Liver (tissue), 9 donors: ENCODE results near the gene ACOT7. TPM values are rescaled to one million over a fixed set of nuclear protein-coding genes. Genes with fewer than 3 reads are reported as not detected.

Experiments used
- DNase-seq: peaks from one replicate; pipeline ENCODE4 v3.0.0-alpha.2; 2017; ENCODE audit warnings: low spot score
- H3K27ac ChIP-seq, 2 donors: one replicate each; pipeline ENCODE4 v1.7.0; 2013; ENCODE audit warnings: inconsistent platforms in 2 of 2, low read length in 2 of 2, control low read depth in 1 of 2, low read depth in 1 of 2, mild to moderate bottlenecking in 1 of 2
- H3K27me3 ChIP-seq, 4 donors: one replicate each; pipeline versions ENCODE4 v1.6.1 to v1.7.0; 2013; ENCODE audit warnings: low read length in 3 of 4, inconsistent platforms in 1 of 4, mild to moderate bottlenecking in 1 of 4, moderate library complexity in 1 of 4; ENCODE audit not compliant: control insufficient read depth in 4 of 4, insufficient read depth in 4 of 4
- H3K36me3 ChIP-seq, 4 donors: one replicate each; pipeline versions ENCODE4 v1.6.1 to v1.7.0; 2013; ENCODE audit warnings: low read length in 3 of 4, mild to moderate bottlenecking in 3 of 4, low read depth in 1 of 4, moderate library complexity in 1 of 4; ENCODE audit not compliant: control insufficient read depth in 4 of 4, insufficient read depth in 3 of 4
- H3K4me1 ChIP-seq, 4 donors: one replicate each; pipeline versions ENCODE4 v1.6.1 to v1.7.0; 2013; ENCODE audit warnings: low read length in 3 of 4, mild to moderate bottlenecking in 3 of 4, moderate library complexity in 1 of 4; ENCODE audit not compliant: control insufficient read depth in 4 of 4, insufficient read depth in 4 of 4
- H3K4me3 ChIP-seq, 3 donors: one replicate each; pipeline versions ENCODE4 v1.6.1 to v1.7.0; 2013; ENCODE audit warnings: low read length in 3 of 3, control low read depth in 1 of 3, low read depth in 1 of 3, mild to moderate bottlenecking in 1 of 3
- H3K9ac ChIP-seq, 2 donors: one replicate each; pipeline ENCODE4 v1.7.0; 2013; ENCODE audit warnings: low read length in 2 of 2, mild to moderate bottlenecking in 2 of 2, moderate library complexity in 2 of 2, control low read depth in 1 of 2, low read depth in 1 of 2
- H3K9me3 ChIP-seq, 4 donors: one replicate each; pipeline versions ENCODE4 v1.6.1 to v1.7.0; 2013; ENCODE audit warnings: low read length in 3 of 4; ENCODE audit not compliant: control insufficient read depth in 4 of 4
- EGR1 ChIP-seq, 2 donors: IDR thresholded peaks; 2 replicates each; pipeline ENCODE4 v1.6.1; 2016 to 2018; ENCODE audit warnings: antibody characterized with exemption in 2 of 2, low read depth in 2 of 2
- FOXA2 ChIP-seq: IDR thresholded peaks from 2 replicates; pipeline ENCODE4 v1.6.1; 2016; ENCODE audit warnings: antibody characterized with exemption
- GABPA ChIP-seq, 2 donors: IDR thresholded peaks in 1 of 2; conservative IDR thresholded peaks in 1 of 2; 2 replicates each; pipeline ENCODE4 v1.6.1; 2016; ENCODE audit warnings: antibody characterized with exemption in 2 of 2, mild to moderate bottlenecking in 1 of 2, moderate library complexity in 1 of 2
- HNF4A ChIP-seq, 2 donors: conservative IDR thresholded peaks; 2 replicates each; pipeline ENCODE4 v1.6.1; 2016; ENCODE audit warnings: antibody characterized with exemption in 2 of 2, mild to moderate bottlenecking in 2 of 2
- JUND ChIP-seq, 2 donors: IDR thresholded peaks; 2 replicates each; pipeline ENCODE4 v1.6.1; 2016; ENCODE audit warnings: antibody characterized with exemption in 2 of 2
- NR2F2 ChIP-seq: IDR thresholded peaks from 2 replicates; pipeline ENCODE4 v1.6.1; 2016; ENCODE audit warnings: antibody characterized with exemption
- RAD21 ChIP-seq, 2 donors: IDR thresholded peaks; 2 replicates each; pipeline ENCODE4 v1.6.1; 2016; ENCODE audit warnings: antibody characterized with exemption in 2 of 2, mild to moderate bottlenecking in 2 of 2
- RXRA ChIP-seq, 2 donors: IDR thresholded peaks; 2 replicates each; pipeline ENCODE4 v1.6.1; 2017 to 2018; ENCODE audit warnings: antibody characterized with exemption in 2 of 2, mild to moderate bottlenecking in 1 of 2
- TAF1 ChIP-seq: conservative IDR thresholded peaks from 2 replicates; pipeline ENCODE4 v1.6.1; 2016; ENCODE audit warnings: antibody characterized with exemption, mild to moderate bottlenecking
- YY1 ChIP-seq: IDR thresholded peaks from 2 replicates; pipeline ENCODE4 v1.6.1; 2016; ENCODE audit warnings: antibody characterized with exemption, mild to moderate bottlenecking
- WGBS: extraction: QIAGEN DNeasy Blood & Tissue Kit; methylation state at CpG from one replicate; pipeline ENCODE4 v1.1.7; 2013; 5-methylcytosine and 5-hydroxymethylcytosine counted together
- polyA plus RNA-seq, 2 donors: library from polyadenylated mRNA; stranded (reverse) in 1 of 2; unstranded in 1 of 2; fragments of 200-250 nt in 1 of 2; fragments of >200 nt in 1 of 2; fragmentation: Nextera tagmentation in 1 of 2; extraction: Ambion mirVana in 1 of 2; gene quantifications; one replicate each; pipeline versions ENCODE4 v1.2.1 to v1.2.3, GENCODE V29; 2013 to 2015
- total RNA-seq, 2 donors: library from RNA; depleted of rRNA; stranded (reverse); fragments of >200 nt; gene quantifications; one replicate each; pipeline ENCODE4 v1.2.3, GENCODE V29; 2014
- TF ChIP-seq, protein P1 (sequence below): IDR thresholded peaks from 2 replicates; pipeline ENCODE4 v1.6.1; 2016; ENCODE audit warnings: antibody characterized with exemption
- TF ChIP-seq, protein P2 (sequence below): fragments of 150-350 bp; IDR thresholded peaks from 2 replicates; pipeline ENCODE4 v1.5.1; 2017; ENCODE audit warnings: improper control_type of control experiment, low read depth, low read length; ENCODE audit not compliant: missing input control
- TF ChIP-seq, protein P3 (sequence below): IDR thresholded peaks from 2 replicates; pipeline ENCODE4 v1.6.1; 2016; ENCODE audit warnings: antibody characterized with exemption, mild to moderate bottlenecking
- donor health status: healthy.
- donor health status: healthy.
- donor health status: healthy.
- donor health status: healthy.
- donor health status: healthy.

The ACOT7 gene
- total and polyA plus RNA-seq, 4 donors, result 8.7 to 14.4 (median 10.4) TPM

DNA sequence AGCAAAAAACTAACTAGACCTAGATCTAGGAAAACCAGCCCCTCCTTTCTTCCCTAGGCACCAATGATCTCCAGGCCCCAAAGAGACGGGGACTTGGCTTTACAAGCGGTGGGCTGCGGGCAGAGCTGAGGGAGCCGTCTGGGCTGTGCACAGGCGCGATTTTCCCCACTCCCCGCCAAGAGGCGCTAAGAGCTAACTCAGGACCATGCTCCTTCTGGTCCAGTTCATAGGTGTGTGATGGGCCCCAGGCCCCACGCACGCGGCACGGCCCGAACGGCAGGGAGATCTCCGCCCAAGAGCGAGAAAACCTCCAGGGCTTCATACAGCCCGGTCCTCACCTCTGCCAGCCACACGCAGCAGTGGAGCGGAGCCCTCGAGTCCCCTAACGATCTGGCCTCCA lies 125.2 kb downstream of the ACOT7 start (continued):
- TF ChIP-seq, protein P1, sequence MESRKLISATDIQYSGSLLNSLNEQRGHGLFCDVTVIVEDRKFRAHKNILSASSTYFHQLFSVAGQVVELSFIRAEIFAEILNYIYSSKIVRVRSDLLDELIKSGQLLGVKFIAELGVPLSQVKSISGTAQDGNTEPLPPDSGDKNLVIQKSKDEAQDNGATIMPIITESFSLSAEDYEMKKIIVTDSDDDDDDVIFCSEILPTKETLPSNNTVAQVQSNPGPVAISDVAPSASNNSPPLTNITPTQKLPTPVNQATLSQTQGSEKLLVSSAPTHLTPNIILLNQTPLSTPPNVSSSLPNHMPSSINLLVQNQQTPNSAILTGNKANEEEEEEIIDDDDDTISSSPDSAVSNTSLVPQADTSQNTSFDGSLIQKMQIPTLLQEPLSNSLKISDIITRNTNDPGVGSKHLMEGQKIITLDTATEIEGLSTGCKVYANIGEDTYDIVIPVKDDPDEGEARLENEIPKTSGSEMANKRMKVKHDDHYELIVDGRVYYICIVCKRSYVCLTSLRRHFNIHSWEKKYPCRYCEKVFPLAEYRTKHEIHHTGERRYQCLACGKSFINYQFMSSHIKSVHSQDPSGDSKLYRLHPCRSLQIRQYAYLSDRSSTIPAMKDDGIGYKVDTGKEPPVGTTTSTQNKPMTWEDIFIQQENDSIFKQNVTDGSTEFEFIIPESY, result no peak
- TF ChIP-seq RAD21 (IDR thresholded peaks at IDR 0.05), result no peak
- TF ChIP-seq GABPA (IDR thresholded peaks at IDR 0.05 in 1 of 2, conservative IDR thresholded peaks at IDR 0.05 in 1 of 2), result no peak
- TF ChIP-seq, protein P2, sequence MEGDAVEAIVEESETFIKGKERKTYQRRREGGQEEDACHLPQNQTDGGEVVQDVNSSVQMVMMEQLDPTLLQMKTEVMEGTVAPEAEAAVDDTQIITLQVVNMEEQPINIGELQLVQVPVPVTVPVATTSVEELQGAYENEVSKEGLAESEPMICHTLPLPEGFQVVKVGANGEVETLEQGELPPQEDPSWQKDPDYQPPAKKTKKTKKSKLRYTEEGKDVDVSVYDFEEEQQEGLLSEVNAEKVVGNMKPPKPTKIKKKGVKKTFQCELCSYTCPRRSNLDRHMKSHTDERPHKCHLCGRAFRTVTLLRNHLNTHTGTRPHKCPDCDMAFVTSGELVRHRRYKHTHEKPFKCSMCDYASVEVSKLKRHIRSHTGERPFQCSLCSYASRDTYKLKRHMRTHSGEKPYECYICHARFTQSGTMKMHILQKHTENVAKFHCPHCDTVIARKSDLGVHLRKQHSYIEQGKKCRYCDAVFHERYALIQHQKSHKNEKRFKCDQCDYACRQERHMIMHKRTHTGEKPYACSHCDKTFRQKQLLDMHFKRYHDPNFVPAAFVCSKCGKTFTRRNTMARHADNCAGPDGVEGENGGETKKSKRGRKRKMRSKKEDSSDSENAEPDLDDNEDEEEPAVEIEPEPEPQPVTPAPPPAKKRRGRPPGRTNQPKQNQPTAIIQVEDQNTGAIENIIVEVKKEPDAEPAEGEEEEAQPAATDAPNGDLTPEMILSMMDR, result no peak

DNA sequence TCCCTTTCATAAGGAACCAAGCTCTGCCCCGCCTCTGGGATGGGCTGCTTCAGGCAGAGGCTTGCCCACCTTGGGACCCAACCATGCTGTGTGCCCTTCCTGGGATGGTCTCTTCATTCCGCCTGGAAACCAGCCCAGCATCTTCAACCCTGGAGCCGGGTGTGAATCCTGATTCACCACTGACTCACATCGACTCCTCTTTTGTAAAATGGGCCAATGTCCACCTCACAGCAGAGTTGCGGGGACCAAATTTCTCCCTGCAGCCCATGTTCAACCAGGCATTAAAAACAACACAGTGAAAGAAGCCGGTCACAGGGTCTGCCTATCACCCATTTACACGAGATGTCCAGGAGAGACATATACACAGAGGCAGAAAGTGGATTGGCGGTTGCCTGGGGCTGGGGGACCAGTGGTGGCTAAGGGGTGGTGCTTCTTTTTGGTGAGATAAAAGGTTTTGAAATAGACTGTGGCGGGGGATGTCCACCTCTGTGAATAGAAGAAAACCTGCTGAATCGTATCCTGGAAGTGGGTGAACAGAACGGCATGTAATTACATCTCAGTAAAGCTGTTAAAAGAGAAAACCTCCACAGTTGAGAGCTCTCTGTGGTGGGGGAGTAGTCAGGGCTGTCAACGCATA lies 125.8 kb downstream of the ACOT7 start:
- no peak overlapping the region for H3K4me3 ChIP-seq
- H3K4me1 ChIP-seq, result no peaks in the 10 kb centered on the region
- H3K36me3 ChIP-seq, result no peaks in the 10 kb centered on the region
- no peak for TF ChIP-seq EGR1 (IDR thresholded peaks at IDR 0.05; ENCODE audit: low read depth in 2 of 2)
- no peak for TF ChIP-seq JUND (IDR thresholded peaks at IDR 0.05)
- no peak for TF ChIP-seq HNF4A (conservative IDR thresholded peaks at IDR 0.05)
- no peak for TF ChIP-seq RXRA (IDR thresholded peaks at IDR 0.05)
- no peak for TF ChIP-seq FOXA2
- no peak for TF ChIP-seq TAF1
- TF ChIP-seq, protein P2, result no peak
- no peak for TF ChIP-seq YY1
- TF ChIP-seq, protein P3, sequence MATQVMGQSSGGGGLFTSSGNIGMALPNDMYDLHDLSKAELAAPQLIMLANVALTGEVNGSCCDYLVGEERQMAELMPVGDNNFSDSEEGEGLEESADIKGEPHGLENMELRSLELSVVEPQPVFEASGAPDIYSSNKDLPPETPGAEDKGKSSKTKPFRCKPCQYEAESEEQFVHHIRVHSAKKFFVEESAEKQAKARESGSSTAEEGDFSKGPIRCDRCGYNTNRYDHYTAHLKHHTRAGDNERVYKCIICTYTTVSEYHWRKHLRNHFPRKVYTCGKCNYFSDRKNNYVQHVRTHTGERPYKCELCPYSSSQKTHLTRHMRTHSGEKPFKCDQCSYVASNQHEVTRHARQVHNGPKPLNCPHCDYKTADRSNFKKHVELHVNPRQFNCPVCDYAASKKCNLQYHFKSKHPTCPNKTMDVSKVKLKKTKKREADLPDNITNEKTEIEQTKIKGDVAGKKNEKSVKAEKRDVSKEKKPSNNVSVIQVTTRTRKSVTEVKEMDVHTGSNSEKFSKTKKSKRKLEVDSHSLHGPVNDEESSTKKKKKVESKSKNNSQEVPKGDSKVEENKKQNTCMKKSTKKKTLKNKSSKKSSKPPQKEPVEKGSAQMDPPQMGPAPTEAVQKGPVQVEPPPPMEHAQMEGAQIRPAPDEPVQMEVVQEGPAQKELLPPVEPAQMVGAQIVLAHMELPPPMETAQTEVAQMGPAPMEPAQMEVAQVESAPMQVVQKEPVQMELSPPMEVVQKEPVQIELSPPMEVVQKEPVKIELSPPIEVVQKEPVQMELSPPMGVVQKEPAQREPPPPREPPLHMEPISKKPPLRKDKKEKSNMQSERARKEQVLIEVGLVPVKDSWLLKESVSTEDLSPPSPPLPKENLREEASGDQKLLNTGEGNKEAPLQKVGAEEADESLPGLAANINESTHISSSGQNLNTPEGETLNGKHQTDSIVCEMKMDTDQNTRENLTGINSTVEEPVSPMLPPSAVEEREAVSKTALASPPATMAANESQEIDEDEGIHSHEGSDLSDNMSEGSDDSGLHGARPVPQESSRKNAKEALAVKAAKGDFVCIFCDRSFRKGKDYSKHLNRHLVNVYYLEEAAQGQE, result no peak
- no peak for TF ChIP-seq NR2F2
- no peak overlapping the region for H3K9ac ChIP-seq
- H3K9me3 ChIP-seq, result no peaks in the 10 kb centered on the region
- no peaks in the 10 kb centered on the region for H3K27me3 ChIP-seq
- DNase-seq, result no peak
- no peak overlapping the region for H3K27ac ChIP-seq
- 93% methylated on average over 12 of the region's 12 CpGs for WGBS
